HG02938 (cell line): ENCODE measurements around the gene AAMP.

Experiments
- ATAC-seq: cut with Tn5 transposase; IDR thresholded peaks from one replicate; pipeline ENCODE4 v1.9.1; 2021; ENCODE audit warnings: mild to moderate bottlenecking, moderate library complexity; ENCODE audit not compliant: unreplicated experiment

The AAMP gene

DNA sequence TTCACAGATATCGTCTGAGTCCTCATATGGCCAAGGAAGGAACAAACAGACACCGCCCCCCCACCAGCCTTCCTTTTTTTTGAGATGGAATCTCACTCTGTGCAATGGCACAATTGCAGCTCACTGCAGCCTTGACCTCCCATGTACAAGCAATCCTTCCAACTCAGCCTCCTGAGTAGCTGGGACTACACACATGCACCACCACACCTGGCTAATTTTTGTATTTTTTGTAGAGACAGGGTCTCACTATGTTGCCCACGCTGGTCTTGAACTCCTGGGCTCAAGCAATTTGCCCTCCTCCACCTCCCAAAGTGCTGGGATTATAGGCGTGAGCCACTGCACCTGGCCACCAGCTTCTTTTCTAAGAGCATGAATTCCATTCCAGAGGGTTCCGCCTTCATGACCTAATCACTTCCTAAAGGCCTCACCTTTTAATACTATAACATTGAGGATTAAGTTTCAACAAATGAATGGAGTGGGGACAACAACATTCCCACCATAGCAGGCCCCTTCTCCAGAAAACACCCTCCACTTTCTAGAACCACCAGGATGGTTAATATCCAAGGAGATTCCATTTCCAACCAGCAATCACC, 24.6 kb upstream of the AAMP start:
- ATAC-seq: no peak

DNA sequence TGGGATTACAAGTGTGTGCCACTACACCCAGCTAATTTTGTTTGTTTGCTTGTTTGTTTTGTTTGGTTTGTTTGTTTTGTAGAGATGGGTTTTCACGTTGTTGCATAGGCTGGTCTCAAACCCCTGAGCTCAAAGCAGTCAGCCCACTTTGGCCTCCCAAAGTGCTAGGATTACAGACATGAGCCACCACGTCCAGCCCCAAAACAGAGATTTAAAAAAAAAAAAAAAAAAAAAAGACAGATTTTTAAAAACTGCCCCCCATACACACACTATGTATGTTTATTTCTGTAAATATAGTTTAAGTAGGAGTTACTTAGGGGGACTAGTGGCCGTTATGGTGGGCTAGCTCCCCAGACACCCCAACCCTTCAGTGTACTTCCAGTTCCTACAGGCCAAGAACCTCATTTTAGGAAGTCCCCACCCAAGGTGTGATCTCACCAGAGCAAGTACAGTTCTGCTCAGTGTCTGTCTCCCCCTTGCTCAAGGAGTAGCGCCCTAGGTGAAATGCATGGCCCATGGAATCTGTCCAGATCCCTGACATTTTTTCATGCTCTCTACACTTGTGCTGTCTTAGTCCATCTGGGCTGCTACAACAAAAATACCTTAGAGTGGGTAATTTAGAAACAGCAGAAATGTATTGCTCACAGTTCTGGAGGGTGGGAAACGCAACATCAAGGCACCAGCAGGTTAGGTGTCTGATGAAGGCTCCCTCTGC, 23.9 kb upstream of the AAMP start:
- ATAC-seq: no peak

DNA sequence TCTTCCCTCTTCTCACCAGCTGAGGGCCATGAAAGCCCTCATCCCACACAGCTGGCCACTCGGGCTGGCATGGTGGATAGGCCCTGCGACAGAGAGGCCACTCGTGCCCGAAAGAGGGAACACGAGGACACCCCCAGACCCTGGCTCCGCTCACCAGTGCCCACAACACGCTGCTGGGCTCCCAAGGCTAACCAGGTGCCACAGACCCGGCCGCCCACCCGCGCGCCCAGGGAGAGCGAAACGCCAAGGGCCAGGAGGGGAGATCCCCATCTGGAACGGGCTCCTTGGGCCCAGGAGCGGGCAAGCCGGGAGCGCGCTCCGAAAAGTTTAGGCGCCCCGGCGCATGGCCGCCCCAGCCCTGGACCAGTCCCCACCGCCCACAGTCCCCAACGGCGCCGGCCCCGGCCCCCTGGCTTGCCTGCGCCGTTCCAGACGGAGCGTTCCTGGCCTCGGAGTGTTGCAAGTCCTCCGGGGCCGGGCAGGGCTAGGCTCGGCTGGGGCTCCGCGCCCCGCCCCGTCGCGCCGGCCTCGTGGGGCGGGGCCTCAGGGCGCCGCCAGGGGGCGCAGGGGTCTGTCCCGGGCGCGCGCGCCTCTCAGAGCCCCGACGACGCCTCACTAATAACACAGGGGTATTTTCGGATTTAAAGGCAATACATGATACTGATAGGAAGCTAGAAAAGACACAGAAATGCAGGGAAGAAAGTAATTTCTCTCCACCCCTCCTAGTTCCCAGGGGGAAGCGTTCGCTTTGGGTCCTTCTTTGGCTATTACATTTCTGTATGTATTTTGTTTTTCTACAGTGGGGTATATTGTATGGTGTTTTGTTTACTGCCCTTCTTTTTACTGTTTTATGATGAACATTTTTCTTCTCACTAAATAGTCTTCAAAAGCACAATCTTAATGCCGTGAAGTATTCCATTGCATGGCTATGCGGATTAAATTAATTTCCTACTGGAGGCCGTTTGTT, 22.4 kb upstream of the AAMP start, which contains the start of gene TMBIM1:
Gene TMBIM1 (minus strand): TSS at position 456 of the 967 bp plus-strand sequence. CDS start 10,362 bp downstream, outside the sequence.
- peak; percentile 61 for ATAC-seq

DNA sequence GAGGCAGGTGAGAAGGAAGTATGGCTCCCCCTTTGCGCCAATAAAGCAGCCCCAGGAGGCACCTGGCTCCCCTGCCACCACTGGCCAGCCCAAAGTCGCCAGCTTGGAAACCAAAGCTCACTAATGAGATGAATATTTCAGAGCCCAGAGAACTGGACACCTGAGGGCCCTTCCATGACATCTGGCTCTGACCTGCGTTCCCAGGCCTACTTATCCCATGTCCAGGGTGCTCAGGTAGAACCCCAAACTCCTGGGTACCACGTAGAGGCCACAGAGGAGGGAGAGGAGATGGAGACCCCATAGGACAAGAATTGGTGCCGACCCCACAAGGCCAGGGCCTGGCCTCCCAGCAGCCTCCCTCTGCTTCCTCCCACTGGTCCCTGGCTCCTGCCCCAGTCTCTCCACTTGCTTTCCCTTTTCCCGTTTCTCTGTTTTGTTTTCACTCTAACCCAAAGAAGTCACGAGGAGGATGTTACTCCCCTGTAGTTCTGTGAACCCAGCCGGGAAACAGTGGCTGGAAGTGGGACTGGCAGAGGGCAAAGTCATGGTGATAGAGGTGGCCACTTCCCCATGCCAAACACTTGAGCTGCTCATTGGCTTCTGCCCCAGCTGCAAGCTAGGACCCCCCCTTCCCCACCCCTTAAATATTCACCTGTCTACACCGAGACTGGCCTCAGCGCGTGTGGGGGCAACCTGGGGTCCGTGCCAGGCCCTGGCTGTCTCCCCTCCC, 21.5 kb upstream of the AAMP start:
- ATAC-seq: no peak

DNA sequence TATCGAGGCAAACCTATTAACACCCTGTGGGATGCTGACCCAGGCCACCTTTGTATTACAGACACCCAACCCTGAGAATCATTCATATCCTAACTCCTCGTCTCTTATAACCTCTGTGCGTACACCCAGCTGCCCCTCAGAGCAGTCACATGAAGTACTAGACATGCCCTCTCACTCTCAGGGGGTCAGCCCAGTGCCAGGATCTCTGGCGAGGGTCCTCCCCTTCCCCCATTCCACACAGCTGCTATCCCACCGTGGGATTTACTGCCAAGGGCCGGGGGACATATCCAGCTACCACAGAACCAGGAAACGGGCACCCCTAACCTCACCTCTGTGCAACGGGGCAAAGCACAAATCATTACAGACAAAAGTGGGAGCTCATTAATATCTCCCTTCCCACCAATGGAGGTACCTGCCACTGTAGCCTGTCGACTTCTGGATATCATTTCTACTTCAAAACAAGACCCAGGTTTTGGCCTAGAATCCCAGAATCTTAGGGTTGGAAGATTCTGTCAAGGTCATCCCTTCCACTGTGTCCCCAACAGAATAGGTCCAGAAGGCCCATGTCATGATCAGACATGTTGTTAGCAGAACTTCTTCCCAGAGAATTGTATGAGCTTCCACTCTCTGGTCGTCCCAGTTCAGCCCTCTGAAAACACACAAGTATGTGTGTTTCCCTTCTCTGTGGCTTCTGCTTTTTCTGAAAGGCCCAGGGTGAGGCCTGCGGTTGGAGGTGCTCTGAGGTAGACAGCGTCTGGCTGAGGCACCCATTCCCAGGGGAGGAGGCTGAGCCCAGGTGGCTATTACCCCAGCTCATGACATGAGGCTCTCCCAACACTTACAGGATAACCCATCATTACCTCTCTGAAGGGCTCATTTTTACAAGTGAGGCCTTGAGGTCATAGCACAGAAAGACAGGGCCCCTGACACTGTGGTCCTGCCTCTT, 20.7 kb upstream of the AAMP start:
- peak; percentile 40 for ATAC-seq

DNA sequence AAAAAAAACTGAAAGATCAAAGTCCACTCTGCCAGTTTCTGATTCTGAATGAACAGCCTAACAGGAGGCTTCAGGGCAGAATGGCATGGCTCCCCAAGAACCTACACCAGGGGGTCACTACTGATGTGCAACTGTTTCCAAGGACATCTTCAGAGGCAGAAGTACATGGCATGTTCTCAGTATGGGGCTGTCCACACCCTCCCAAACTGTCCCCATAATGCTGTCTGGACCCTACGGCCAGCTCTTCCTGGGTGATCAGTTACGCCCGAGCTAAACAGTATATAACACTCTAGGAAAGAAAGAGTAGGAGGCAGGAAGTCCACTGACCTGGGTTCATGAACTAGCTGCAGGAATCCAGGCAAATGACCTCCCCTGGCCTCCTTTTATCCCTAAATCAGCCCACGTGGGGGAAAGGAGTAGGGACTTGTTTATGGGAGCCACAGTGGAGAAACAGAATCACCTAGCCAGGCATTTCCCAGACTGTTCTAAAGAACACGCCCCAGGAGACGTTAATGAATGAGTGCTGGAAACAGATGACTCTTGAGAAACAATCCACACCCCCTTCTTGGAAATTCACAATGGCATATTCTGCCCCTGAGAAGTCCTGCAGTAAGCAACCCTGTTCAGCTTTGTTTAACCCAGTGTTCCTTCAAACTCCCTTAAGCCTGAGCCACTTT, 19.8 kb upstream of the AAMP start:
- ATAC-seq: no peak

DNA sequence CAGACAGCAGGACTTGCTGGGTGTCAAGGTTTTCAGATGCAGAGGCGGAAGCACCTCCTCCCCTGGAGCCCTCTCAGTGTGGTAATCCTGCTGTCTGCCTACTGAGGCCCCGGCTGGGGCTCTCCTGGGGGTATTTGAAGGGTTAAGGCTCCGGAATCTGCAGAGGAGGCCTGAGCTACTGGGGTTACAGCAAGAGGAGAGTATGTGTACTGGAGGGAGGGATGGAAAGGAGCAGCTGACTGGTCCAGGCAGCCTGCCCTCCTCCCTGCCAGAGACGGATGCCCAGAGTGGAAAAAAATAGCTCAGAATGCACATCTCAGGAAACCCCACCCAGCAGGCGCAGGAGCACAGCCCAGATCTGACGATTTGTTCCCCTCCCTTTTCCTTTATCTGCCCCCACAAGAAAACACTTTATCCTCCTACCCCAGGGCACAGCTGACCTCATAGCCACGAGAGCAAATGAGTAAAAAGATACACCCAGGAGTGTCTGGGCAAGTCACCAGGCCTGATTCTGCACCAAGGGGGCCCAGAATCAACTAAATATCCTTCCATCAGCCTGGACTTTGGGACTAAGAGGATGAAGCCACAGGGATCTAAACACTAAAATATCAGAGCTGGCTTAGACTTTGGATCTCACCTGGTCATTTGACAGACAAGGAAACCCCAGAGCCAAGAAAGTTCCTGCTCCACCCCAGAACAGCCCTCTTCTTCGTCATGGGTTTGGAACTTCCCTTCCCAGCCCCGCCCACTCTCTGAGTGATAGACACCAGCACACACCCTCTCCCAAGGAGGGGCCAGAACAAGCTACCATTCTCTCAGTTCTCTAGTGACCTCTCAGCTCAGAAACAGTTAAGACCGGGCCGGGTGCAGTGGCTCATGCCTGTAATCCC, 16.9 kb upstream of the AAMP start:
- ATAC-seq: peak; percentile 62

DNA sequence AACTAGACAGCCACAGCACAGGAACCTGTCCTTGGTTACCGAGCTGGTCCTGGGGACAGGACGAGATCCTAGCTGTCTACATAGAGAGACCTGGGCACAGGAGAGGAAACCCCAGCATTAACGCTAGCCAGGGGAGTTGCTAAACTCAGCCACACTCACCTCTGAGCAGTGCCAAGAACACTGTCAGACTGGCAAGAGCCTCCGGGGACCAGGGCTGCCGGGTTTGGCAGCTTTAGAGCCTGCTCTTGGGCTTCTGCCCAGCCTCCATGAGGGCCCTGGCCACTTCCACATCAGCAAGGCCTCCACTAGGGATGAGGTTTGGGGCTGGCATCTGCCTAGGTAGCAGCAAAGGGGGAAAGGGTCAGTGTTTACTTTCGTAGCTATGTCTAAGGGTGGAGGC, 15.7 kb upstream of the AAMP start:
- ATAC-seq: no peak

DNA sequence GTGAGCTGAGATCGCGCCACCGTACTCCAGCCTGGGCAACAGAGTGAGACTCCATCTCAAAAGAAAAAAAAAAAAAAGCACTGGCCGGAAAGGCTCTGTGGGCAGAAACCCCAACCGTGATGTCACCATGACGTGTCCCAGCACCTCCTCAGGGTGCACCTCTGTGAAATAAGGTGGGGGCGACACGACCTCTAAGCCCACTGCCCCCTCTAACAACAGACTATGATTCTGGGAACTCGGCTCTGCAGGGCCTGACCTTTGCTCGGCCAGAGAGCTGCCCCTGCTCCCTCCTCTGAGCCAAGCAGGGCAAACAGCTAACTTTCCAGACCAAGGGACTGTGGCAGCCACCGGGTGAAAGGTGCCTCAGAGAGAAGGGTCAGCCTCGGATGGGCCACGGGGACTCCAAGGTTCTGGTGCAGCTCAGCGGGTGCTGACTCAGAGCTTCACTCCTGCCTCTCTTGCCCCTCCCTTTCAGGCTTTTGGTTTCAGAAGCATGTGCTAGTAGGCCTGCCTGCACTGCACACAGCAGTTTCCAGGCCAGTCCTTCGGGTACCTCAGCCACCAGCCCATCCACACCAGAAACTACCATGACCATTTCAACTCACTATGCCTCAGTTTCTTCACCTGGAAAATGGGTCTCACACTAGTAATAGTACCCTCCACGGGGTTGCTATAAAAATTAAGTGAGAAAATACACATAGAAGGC, 14.3 kb upstream of the AAMP start:
- ATAC-seq: peak; percentile 42

DNA sequence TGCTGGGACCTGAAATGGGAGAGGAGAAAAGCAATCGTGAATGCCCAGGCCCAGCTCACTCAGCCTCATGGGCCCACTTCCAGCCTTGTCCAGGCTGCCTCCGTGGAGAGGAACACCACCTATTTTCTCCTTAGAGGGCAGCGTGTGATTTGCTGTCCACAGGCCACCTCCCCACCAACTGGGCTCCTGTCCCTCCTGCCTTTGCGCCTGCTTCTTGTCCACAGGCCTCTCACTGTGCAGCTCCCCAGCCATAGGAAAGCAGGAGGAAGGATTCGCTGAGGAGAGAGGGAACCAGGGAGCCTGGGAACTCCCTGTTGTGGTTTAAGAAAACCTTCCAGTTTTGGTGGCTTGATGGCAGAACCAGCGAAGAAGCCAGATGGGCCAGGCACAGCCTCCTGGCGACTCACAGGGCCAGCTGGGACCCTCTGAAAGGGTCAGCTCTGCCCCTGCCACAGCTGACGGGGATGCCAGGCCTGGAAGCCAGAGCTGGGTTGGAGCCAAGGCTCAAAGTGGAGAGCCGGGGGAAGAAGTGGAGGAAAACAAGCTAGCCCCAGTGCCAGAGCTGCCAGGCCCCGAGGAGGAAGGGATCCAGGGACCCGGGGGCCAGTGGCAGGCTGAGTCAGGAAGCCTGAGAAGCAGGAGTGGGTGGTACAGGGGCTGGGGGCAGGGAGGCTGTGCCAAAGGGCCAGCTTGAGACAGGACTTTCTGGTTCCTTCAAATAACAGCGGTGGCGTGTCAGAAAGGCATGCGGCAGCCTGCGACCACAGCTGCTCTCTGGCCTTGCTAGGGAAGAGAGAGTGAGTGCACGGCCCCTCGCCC, 12.4 kb upstream of the AAMP start:
- ATAC-seq: no peak

DNA sequence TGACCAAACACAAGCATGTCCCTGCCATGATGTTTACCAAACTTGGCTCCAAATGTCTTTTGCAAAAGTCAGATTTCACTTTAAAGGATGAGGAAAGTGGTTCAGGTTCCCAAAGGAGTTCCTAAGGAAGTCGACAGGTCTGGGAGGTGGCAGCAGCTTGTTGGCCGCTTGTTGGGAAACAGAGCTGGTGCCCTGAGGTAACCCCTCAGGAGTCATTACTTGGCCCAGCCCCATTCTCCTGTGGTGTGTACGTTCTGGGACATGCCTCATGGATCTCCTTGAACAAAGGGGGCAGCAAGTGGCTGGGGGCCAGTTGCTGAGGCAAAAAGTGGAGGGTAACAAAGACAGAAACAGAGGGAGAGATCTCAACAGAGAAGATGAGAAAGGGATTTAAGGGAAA, 11.5 kb upstream of the AAMP start:
- no peak for ATAC-seq

DNA sequence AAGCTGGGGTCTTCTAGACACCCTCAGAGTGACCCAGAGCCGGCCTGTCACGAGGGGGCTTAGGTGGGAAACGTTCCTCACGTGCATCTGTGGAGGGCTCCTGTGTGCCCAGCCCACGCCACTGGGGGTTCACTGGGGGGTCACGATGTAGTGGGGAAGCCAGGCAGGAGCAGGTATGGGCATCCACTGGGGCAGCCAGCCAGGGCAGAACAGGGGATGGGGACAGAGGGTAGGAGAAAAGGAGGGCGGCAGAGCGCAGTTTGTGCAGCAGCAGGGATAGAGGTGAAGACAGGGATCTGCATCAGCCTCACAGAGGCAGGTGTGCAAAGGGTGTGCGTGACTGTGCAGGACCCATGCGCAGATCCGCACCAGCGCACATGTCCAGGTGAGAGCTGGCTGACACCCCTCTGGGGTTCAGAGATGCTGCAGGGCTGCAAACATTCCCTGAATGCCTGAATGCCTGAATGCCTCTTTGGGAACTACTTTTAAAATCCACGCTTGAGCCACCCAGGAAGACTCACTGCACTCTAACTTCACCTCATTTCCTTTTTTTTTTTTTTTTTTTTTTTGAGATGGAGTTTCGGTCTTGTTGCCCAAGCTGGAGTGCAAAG, 10.4 kb upstream of the AAMP start:
- ATAC-seq: no peak

DNA sequence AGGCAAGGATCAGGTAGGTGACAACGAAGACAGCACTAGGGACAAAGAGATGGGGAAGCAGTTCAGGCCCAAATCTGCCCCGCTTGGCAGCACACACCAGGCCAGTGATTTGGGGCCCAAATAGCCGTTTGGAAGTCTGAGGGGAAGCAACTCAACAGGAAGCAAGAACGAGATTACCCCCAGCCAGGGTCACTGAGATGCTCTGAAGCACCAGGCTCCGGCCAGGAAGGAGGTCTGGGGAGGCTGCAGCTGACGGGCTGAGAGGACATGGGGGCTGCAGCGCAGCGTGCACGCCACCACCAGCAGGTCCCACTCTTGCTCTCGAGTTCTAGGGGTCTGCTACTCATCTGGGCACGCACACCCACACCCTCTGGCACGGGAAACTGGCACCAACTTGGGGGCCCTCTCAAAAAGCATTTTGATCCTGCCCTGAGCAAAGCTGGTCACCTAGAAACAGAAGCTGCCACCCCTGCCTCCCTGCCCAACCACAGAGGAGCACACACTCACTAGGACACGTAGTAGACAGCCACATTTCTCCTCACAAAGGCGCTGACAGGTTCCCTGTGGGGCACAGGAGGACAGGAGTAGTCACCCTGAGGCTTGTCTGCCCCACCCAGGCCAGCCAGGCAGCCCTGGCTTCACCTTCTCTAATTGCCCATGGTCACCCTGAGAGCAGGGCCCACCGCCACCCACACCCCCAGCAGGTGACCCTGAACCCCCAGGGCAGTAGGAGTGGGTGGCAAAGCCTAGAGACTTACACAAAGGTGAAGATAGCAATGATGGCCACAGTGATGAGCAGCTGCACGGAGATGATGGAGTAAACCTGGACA, 8.8 kb upstream of the AAMP start:
- no peak for ATAC-seq

DNA sequence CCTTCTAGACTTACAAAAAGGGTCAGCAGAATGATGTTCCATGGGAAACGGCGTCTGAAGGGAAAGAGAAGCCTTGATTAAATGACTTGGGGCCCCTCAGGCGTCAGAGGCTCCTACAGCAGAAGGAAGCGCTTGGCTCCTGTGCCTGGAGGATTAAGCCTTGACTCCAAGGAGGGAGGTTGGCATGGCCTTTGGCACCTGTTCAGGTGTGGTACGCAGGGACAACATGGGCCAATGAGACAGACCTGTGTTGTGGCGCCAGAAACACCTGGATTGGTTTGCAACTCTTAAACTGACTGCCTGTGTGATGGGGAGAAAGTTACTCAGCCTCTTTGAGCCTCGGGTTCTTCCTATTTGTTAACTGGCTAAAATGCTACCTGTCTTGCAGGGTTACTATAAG, 8.0 kb upstream of the AAMP start:
- no peak for ATAC-seq

DNA sequence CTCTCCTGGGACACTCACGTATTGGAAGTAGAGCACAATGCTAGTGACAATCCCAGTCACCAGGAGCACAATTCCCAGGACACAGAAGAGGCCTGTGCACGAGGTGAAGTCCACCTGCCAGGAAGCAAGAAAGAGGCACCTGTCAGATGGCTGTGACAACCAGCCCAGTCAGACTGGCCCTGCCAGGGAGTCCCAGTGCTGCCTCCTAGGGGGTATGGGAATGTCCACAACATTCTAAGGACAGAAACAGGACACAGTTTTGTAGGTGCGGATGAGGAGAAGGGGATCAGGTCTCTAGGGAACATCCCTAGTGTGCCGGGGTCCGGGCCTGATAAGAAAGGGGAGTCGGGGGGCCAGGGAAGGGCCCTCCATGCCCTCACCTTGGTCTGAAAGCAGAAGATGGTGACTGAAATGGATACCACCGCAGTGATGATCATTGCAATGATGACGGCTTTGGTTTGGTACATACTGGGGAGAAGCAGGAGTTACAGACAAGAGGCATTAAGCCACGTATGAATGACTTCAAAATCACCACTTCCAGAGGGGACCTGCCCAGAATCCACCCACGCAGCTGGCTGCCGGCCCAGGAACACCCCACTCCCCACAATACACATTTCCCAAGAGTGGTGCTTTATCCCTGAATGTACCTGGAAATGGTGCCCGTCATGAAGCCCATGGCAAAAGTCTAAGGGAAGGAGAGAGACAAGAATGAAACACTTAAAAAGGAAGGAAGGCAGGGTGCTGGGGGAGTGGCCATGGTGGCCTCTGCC, 7.2 kb upstream of the AAMP start:
- ATAC-seq: no peak
